Activated CD4-positive, alpha-beta T cell treated with anti-CD3 and anti-CD28 coated beads, Interleukin-2, amount 10 ng/mL, durations not matched to agents 24 days and 14 days (primary cell): ENCODE measurements around the gene MGRN1. TPM values are rescaled to one million over a fixed set of nuclear protein-coding genes. Genes with fewer than 3 reads are reported as not detected.

ENCODE experiments used
- DNase-seq: peaks from one replicate; pipeline ENCODE4 v3.0.0; 2022
- H3K27ac Mint-ChIP-seq: one replicate; pipeline ENCODE4 v1.8.0; 2022; ENCODE audit warnings: mild to moderate bottlenecking, mixed read lengths
- H3K27me3 Mint-ChIP-seq: one replicate; pipeline ENCODE4 v1.8.0; 2022; ENCODE audit warnings: mixed read lengths
- H3K36me3 Mint-ChIP-seq: one replicate; pipeline ENCODE4 v1.8.0; 2022; ENCODE audit warnings: low read depth, mild to moderate bottlenecking, mixed read lengths
- H3K4me1 Mint-ChIP-seq: one replicate; pipeline ENCODE4 v1.8.0; 2021; ENCODE audit warnings: mixed read lengths
- H3K4me3 Mint-ChIP-seq: one replicate; pipeline ENCODE4 v1.8.0; 2022; ENCODE audit warnings: mild to moderate bottlenecking, moderate library complexity, mixed read lengths
- H3K9me3 Mint-ChIP-seq: one replicate; pipeline ENCODE4 v1.8.0; 2021; ENCODE audit warnings: mixed read lengths
- intact Hi-C: fragments of 100-400 bp; cut with micrococcal nuclease; formaldehyde crosslinking; loops from one replicate; pipeline ENCODE4 v1.15.1; 2023
- total RNA-seq: library from RNA; stranded (reverse); gene quantifications from 2 replicates; pipeline ENCODE4 v1.2.3, GENCODE V29; 2022

The MGRN1 gene
- total RNA-seq, 1 donor from 2014 or later, result 103 TPM

DNA sequence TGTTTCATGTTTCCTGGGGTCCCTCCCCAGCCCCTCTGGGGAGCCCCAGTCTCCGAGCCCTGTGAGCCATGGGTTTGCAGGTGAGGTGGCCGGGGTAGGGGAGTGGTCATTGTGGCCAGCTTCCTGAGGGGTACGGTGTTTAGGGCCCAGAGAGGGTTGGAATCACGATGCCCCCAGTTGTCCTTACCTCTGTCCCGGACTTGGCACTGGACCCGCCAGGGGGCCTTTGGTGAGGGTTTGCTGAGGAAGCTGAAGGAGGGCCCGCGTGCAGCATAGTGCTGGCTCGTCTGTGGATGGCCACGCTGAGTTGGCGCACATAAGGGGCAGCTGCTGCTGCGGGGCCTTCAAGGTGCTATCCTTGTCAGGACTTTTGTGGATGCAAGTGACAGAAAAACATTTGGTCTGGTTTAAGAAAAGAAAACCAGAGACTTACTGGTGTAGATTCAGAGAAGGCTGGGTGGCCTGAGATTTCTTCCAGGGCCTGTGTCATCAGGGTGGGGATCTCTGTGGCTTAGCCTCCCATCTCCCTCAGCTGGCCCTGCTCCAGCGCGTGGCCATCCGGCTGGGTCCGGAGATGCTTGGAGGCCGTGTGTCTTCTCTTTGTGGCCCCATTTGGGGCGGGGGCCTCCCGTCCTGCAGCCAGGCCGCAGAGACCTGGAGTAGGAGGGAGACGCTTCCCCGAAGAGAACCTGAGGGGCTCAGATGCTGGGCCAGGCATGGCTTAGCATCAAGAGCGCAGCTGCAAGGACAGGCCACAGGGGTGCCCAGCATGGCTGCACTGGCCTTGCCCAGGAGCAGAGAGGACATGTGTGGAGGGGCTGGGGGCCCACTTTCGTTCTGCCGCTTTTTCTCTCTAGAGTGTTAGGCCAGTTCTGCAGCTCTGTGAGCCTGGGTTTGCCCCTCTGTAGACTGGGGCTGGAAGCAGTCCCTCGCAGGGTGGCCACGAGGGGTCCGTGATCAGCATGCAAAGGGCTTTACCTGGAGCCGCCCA, 35.0 kb downstream of the MGRN1 start:
- Mint-ChIP-seq H3K27me3 (no peaks in the 10 kb centered on the region), H3K9me3 (no peaks in the 10 kb centered on the region), H3K4me1 (peaks cover 38% of the 10 kb centered on the region), H3K4me3 (peak overlapping the region; percentile 39), H3K27ac (peak overlapping the region; percentile 92), H3K36me3 (peaks cover 34% of the 10 kb centered on the region)
- no peak for DNase-seq
- intact Hi-C loops, result loop anchor here (2.0 to 10.0 kb wide), 2 partner anchors 17 to 105 kb away; partner anchors contain the start of gene ZNF500

DNA sequence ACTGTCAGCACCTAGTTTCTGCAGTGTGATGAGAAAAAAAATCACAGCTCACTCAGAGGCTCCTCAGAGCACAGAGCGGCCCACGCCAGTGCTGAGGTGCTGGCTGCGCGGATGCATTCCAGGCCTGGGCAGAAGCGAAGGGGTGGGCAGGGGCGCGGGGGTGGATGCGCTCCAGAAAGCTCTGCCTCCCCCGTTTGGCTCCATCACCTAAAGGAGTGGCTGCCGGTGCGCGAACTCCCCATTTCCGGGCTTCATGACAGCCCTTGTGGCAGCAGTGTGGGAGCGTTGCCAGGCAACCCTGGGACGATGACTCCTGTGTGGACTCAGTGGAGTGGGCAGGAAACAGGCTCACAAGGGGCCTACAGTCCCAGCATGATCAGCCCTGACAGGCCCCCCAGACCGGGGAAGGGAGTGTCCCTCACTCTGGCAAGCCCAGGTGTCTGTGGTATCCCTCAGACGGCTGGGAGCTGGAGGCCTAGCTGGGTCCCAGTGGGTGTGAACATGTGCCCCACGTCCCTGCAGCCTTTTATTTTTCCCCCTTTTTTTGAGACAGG, 35.9 kb downstream of the MGRN1 start:
- peaks cover 32% of the 10 kb centered on the region for H3K36me3 Mint-ChIP-seq
- H3K4me3 Mint-ChIP-seq, result peak overlapping the region; percentile 61
- no peaks in the 10 kb centered on the region for H3K9me3 Mint-ChIP-seq
- no peaks in the 10 kb centered on the region for H3K27me3 Mint-ChIP-seq
- peak overlapping the region; percentile 92 for H3K27ac Mint-ChIP-seq
- peaks cover 42% of the 10 kb centered on the region for H3K4me1 Mint-ChIP-seq
- intact Hi-C loops, result loop anchor here (2.0 to 10.0 kb wide), 2 partner anchors 16 to 104 kb away; partner anchors contain the start of gene ZNF500
- DNase-seq, result peak; percentile 92

- no peak for DNase-seq
- Mint-ChIP-seq H3K4me3 (no peak overlapping the region), H3K9me3 (no peaks in the 10 kb centered on the region), H3K27me3 (no peaks in the 10 kb centered on the region), H3K36me3 (peaks cover 28% of the 10 kb centered on the region), H3K4me1 (peaks cover 47% of the 10 kb centered on the region), H3K27ac (peak overlapping the region; percentile 53)
- intact Hi-C loops, result loop anchor here (2.0 to 10.0 kb wide), 2 partner anchors 15 to 103 kb away; partner anchors contain the start of gene ZNF500
Measured at GRCh38 chr16:4661661-4662060, 37.0 kb downstream of the MGRN1 start.

GRCh38 chr16:4663465-4663776, 38.8 kb downstream of the MGRN1 start:
- H3K27ac Mint-ChIP-seq, result peak overlapping the region; percentile 88
- peaks cover 25% of the 10 kb centered on the region for H3K36me3 Mint-ChIP-seq
- intact Hi-C loops, result loop anchor here (10.0 kb wide), 1 partner anchor 101 kb away; the partner anchor contains the start of gene ZNF500
- H3K27me3 Mint-ChIP-seq, result no peaks in the 10 kb centered on the region
- no peaks in the 10 kb centered on the region for H3K9me3 Mint-ChIP-seq
- peak overlapping the region; percentile 61 for H3K4me3 Mint-ChIP-seq
- peaks cover 47% of the 10 kb centered on the region for H3K4me1 Mint-ChIP-seq
- DNase-seq, result no peak

DNA sequence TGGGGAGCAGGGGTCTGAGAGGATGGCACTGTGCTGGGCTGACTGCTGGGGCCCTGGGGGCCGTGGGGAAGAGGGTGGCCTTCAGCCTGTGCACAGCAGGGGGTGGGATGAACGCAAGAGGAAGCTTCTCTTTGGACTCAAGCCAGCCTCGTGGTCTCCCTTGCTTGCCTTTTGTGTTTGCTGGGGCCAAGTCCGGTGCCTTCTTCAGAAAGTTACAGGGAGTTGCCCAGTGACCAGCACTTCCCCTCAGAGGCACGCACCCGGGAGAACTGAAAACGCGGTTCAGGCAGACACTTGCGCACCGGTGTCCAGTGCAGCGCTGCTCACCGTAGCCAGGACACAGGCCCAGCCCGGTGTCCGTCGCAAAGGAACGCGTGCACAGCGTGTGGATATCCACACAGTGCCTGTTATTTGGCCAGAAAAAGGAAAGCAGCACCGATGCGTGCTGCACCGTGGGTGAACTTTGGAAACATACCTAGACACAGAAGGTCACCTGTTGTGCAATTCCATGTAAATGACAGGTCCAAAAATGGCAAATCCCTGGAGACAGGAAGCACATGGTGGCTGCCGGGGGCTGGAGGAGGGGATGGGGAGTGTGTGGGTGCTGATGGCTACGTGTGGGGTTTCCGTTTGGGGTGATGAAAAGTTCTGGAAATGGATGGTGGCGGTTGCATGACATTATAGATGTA, 39.3 kb downstream of the MGRN1 start:
- intact Hi-C loops, result loop anchor here (10.0 kb wide), 1 partner anchor 101 kb away; the partner anchor contains the start of gene ZNF500
- DNase-seq, result no peak
- H3K36me3 Mint-ChIP-seq, result peaks cover 24% of the 10 kb centered on the region
- no peaks in the 10 kb centered on the region for H3K9me3 Mint-ChIP-seq
- H3K27ac Mint-ChIP-seq, result peak overlapping the region; percentile 88
- no peaks in the 10 kb centered on the region for H3K27me3 Mint-ChIP-seq
- peak overlapping the region; percentile 77 for H3K4me3 Mint-ChIP-seq
- H3K4me1 Mint-ChIP-seq, result peaks cover 47% of the 10 kb centered on the region

- intact Hi-C loops, result loop anchor here (1.0 to 10.0 kb wide), 2 partner anchors 12 to 100 kb away; partner anchors contain the start of gene ZNF500
- Mint-ChIP-seq H3K4me3 (peak overlapping the region; percentile 77), H3K9me3 (no peaks in the 10 kb centered on the region), H3K4me1 (peaks cover 41% of the 10 kb centered on the region), H3K27ac (peak overlapping the region; percentile 88), H3K36me3 (peaks cover 21% of the 10 kb centered on the region), H3K27me3 (no peaks in the 10 kb centered on the region)
- peak; percentile 90 for DNase-seq
Measured at GRCh38 chr16:4664538-4665418, 40.2 kb downstream of the MGRN1 start.

DNA sequence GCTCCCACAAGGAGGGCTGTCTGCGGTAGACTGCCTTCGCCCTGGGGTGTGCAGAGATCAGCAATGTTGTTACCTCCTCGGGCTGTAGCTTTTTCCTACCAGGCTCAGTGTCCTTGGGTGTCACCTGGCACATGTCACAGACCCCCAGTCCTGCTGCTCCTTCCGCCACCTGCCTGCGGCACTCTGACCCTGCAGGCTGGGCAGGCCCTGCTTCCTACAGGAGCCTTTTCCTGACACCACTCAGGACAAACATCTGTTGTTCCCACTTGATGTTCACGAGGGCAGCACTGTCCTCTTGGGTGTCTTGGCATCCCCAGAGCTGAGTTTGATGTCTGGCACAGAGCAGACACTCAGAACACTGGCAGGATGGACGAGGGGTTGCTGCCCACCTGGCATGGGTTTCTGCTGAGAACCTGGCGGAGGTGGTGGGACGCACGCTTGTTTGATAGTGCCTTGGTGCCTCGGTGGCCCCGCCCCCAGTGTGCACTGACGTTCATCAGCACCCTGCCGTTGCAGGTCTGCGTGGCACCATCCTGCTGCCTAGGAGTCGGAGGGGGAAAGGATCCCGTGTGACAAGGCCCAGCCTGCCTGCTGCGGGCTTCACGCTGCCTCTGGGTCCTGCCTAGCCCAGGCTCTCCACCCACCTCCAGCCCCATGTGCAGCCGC, 42.0 kb downstream of the MGRN1 start:
- intact Hi-C loops, result loop anchor here (10.0 kb wide), 1 partner anchor 98 kb away; the partner anchor contains the start of gene ZNF500
- Mint-ChIP-seq H3K4me3 (no peak overlapping the region), H3K27me3 (no peaks in the 10 kb centered on the region), H3K4me1 (peaks cover 23% of the 10 kb centered on the region), H3K9me3 (no peaks in the 10 kb centered on the region), H3K36me3 (peaks cover 20% of the 10 kb centered on the region), H3K27ac (no peak overlapping the region)
- no peak for DNase-seq

GRCh38 chr16:4667203-4667963, 42.8 kb downstream of the MGRN1 start:
- intact Hi-C loops, result loop anchor here (10.0 kb wide), 1 partner anchor 97 kb away; the partner anchor contains the start of gene ZNF500

DNA sequence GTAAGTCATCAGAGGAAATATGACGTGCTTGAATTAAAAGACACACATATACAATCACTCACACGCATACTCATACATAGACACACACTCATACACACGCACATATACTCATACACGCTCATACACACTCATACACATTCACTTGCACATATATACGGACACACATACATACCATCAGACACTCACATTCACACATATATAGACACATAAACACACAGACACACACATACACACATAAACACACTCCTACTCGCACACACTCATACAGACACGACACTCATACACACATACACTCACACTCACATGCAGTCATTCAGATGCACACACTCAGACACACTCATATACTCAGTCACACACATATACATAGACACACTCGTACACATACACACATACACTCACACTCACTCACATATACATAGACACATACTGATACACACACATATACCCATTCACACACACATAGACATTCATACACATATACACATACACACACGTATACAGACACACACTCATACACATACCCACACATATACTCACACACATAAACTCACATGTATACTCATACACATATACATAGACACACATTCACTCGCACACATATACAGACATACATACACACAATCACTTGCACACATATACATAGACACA, 43.8 kb downstream of the MGRN1 start:
- no peaks in the 10 kb centered on the region for H3K27me3 Mint-ChIP-seq
- H3K27ac Mint-ChIP-seq, result no peak overlapping the region
- no peak for DNase-seq
- peaks cover 23% of the 10 kb centered on the region for H3K36me3 Mint-ChIP-seq
- intact Hi-C loops, result loop anchor here (10.0 kb wide), 1 partner anchor 96 kb away; the partner anchor contains the start of gene ZNF500
- no peak overlapping the region for H3K4me3 Mint-ChIP-seq
- H3K4me1 Mint-ChIP-seq, result peaks cover 21% of the 10 kb centered on the region
- no peaks in the 10 kb centered on the region for H3K9me3 Mint-ChIP-seq

More at GRCh38 chr16:4667203-4667963, 42.8 kb downstream of the MGRN1 start:
- H3K27ac Mint-ChIP-seq, result no peak overlapping the region
- no peaks in the 10 kb centered on the region for H3K9me3 Mint-ChIP-seq
- peaks cover 22% of the 10 kb centered on the region for H3K36me3 Mint-ChIP-seq
- DNase-seq, result no peak
- H3K4me1 Mint-ChIP-seq, result peaks cover 23% of the 10 kb centered on the region
- H3K4me3 Mint-ChIP-seq, result no peak overlapping the region
- H3K27me3 Mint-ChIP-seq, result no peaks in the 10 kb centered on the region

- Mint-ChIP-seq H3K27ac (peak overlapping the region; percentile 60), H3K4me3 (no peak overlapping the region), H3K27me3 (no peaks in the 10 kb centered on the region), H3K9me3 (no peaks in the 10 kb centered on the region), H3K36me3 (peaks cover 31% of the 10 kb centered on the region), H3K4me1 (peaks cover 26% of the 10 kb centered on the region)
- DNase-seq, result no peak
- intact Hi-C loops, result no loop called here
Measured at GRCh38 chr16:4673387-4674046, 48.9 kb downstream of the MGRN1 start.

- no peaks in the 10 kb centered on the region for H3K9me3 Mint-ChIP-seq
- no peak for DNase-seq
- no peak overlapping the region for H3K4me3 Mint-ChIP-seq
- no peaks in the 10 kb centered on the region for H3K27me3 Mint-ChIP-seq
- peaks cover 28% of the 10 kb centered on the region for H3K36me3 Mint-ChIP-seq
- H3K4me1 Mint-ChIP-seq, result peaks cover 26% of the 10 kb centered on the region
- peak overlapping the region; percentile 99 for H3K27ac Mint-ChIP-seq
- intact Hi-C loops, result no loop called here
Measured at GRCh38 chr16:4674926-4675530, 50.4 kb downstream of the MGRN1 start.
